ENCODE measurements around the gene PDE4B. TPM values are rescaled to one million over a fixed set of nuclear protein-coding genes. Genes with fewer than 3 reads are reported as not detected.

Gene PDE4B
- total and polyA plus RNA-seq, 2 of the 13 experiments (the other 11 are each of a cell fraction or from before 2014, with no cell fraction given), result not detected

GRCh38 chr1:66258404-66259105 lies 465.9 kb downstream of the PDE4B start:
- in situ Hi-C loops (cut with HindIII; ENCODE audit: extremely low pct_ligation_motif_present, low pct_unique_long_range_greater_than_20kb) (loop anchor here (10.0 kb wide), 1 partner anchor 186 kb away; no protein-coding TSS in a partner anchor), intact Hi-C loops (cut with micrococcal nuclease; ENCODE audit: unreplicated experiment) (no loop called here)
- H4K20me1 ChIP-seq (ENCODE audit: insufficient read depth, low read length), result no peaks in the 10 kb centered on the region
- H3K4me3 ChIP-seq (replicated peaks in 1 of 3; ENCODE audit: insufficient read depth in 1 of 3, low read depth in 2 of 3, low read length in 3 of 3), result no peak overlapping the region
- H3K36me3 ChIP-seq (replicated peaks in 1 of 2; ENCODE audit: control insufficient read depth in 1 of 2, insufficient read depth in 2 of 2, low read length in 2 of 2), result no peaks in the 10 kb centered on the region
- CTCF ChIA-PET (ENCODE audit: low intra/inter-chr PET ratio, low total read pairs), result no interaction called here
- no peaks in the 10 kb centered on the region for H3K79me2 ChIP-seq (ENCODE audit: insufficient read depth, low read length)
- no peak overlapping the region for H2AFZ ChIP-seq (ENCODE audit: low read length)
- H3K9me3 ChIP-seq (ENCODE audit: low read length), result no peaks in the 10 kb centered on the region
- DNase-seq (ENCODE audit: low spot score) (no peak), ATAC-seq (no peak), FAIRE-seq (no peak)
- H3K27ac ChIP-seq (ENCODE audit: extremely low read length, insufficient read depth, low read length), result no peak overlapping the region
- H3K4me2 ChIP-seq (ENCODE audit: low read depth, low read length), result no peak overlapping the region
- no peak for TF ChIP-seq CBX1 (IDR thresholded peaks at IDR 0.05; ENCODE audit: low read depth)
- no peak for TF ChIP-seq ZFP36L2 (CRISPR knock-in tag; IDR thresholded peaks at IDR 0.05)
- TF ChIP-seq FOXO1 (CRISPR knock-in tag; IDR thresholded peaks at IDR 0.05), result no peak
- no peak for TF ChIP-seq ZNF180 (CRISPR knock-in tag; IDR thresholded peaks at IDR 0.05; ENCODE audit: borderline replicate concordance, low read depth)
- TF ChIP-seq, protein P1, sequence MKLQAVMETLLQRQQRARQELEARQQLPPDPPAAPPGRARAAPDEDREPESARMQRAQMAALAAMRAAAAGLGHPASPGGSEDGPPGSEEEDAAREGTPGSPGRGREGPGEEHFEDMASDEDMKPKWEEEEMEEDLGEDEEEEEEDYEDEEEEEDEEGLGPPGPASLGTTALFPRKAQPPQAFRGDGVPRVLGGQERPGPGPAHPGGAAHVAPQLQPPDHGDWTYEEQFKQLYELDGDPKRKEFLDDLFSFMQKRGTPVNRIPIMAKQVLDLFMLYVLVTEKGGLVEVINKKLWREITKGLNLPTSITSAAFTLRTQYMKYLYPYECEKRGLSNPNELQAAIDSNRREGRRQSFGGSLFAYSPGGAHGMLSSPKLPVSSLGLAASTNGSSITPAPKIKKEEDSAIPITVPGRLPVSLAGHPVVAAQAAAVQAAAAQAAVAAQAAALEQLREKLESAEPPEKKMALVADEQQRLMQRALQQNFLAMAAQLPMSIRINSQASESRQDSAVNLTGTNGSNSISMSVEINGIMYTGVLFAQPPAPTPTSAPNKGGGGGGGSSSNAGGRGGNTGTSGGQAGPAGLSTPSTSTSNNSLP (IDR thresholded peaks at IDR 0.05; ENCODE audit: low read depth, low read length), result no peak
- no peak for TF ChIP-seq NFE2L1 (CRISPR knock-in tag; IDR thresholded peaks at IDR 0.05; ENCODE audit: borderline replicate concordance)
- TF ChIP-seq NFYB (CRISPR knock-in tag; IDR thresholded peaks at IDR 0.05), result no peak
- TF ChIP-seq ZFP36 (IDR thresholded peaks at IDR 0.05; ENCODE audit: borderline replicate concordance, low read depth, low read length, partially characterized antibody), result no peak
- no peak for TF ChIP-seq ZNF7 (CRISPR knock-in tag; IDR thresholded peaks at IDR 0.05)
- no peak for TF ChIP-seq SSRP1 (CRISPR knock-in tag; IDR thresholded peaks at IDR 0.05)
- no peak for TF ChIP-seq ZNF207 (IDR thresholded peaks at IDR 0.05; ENCODE audit: borderline replicate concordance)
- no peak for TF ChIP-seq ZNF788 (CRISPR knock-in tag; IDR thresholded peaks at IDR 0.05; ENCODE audit: borderline replicate concordance)
- TF ChIP-seq CERS6 (CRISPR knock-in tag; IDR thresholded peaks at IDR 0.05), result no peak
- TF ChIP-seq ZBTB8A (CRISPR knock-in tag; IDR thresholded peaks at IDR 0.05; ENCODE audit: borderline replicate concordance, low read depth), result no peak
- TF ChIP-seq ZNF326 (CRISPR knock-in tag; IDR thresholded peaks at IDR 0.05; ENCODE audit: borderline replicate concordance), result no peak
- TF ChIP-seq KDM1A (CRISPR knock-in tag; IDR thresholded peaks at IDR 0.05), result no peak
- TF ChIP-seq FOXC1 (CRISPR knock-in tag; IDR thresholded peaks at IDR 0.05; ENCODE audit: borderline replicate concordance), result no peak
- TF ChIP-seq HBP1 (CRISPR knock-in tag; IDR thresholded peaks at IDR 0.05; ENCODE audit: low read depth), result no peak
- no peak for TF ChIP-seq RBM22 (optimal IDR thresholded peaks at IDR 0.05; ENCODE audit: low read length)
- H3K9ac ChIP-seq (ENCODE audit: insufficient read depth, low read depth, low read length), result no peak overlapping the region
- POLR2A ChIA-PET, result no interaction called here
- no peaks in the 10 kb centered on the region for H3K27me3 ChIP-seq (ENCODE audit: control insufficient read depth in 1 of 2, insufficient read depth in 2 of 2, low read length in 2 of 2)
- 5% methylated on average over 4 of the region's 4 CpGs for WGBS (ENCODE audit: low lambda C conversion rate)
- BruUV-seq (replicated peaks), result no TSS peak
- no peaks in the 10 kb centered on the region for H3K4me1 ChIP-seq (ENCODE audit: insufficient read depth, low read length)

All from HepG2 (cell line).